ENCODE results near the gene AJM1. TPM values are rescaled to one million over a fixed set of nuclear protein-coding genes. Genes with fewer than 3 reads are reported as not detected.
"Not testable (repeated sequence)": the region's sequence is repeated elsewhere in the genome, so short reads cannot be mapped to it uniquely, and the experiment has no call there.

The AJM1 gene
- total RNA-seq, 1 experiment from 2014 or later, result 0.72 TPM

DNA sequence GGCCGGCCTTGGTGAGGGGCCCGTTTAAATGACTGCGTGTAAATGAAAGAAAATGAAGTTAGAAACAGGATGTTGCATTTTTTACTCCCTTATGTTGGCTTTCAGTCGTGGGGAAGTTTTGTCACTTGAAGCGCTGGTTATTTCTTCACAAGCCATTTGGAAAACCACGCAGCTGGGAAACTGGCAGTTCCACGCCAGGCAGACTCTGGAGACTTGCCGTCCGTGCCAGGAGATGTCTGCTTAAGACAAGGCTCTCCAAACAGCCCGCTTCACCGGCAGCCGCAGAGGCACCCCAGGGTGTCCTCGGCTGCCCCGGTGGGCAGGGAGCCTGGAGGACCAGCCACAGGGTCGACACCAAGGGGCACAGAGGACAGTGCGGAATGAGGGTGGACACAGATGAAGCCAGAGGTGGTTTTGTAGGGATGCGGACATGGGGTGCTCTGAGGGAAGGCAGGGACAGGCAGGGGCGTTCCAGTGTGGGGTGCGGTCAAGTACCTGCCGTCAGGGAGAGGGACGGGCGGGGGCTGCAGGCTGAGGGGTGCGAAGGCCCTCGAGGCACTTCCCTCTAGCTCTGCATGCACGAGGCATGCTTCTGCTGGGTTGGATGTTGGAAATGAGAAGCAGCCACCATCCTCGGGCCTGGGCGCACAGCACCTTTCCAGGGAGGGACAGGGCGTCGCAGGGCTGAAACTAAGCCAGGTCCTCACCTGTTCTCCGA lies 11.1 kb upstream of the AJM1 start:
- no peak for DNase-seq (ENCODE audit: low read depth)

DNA sequence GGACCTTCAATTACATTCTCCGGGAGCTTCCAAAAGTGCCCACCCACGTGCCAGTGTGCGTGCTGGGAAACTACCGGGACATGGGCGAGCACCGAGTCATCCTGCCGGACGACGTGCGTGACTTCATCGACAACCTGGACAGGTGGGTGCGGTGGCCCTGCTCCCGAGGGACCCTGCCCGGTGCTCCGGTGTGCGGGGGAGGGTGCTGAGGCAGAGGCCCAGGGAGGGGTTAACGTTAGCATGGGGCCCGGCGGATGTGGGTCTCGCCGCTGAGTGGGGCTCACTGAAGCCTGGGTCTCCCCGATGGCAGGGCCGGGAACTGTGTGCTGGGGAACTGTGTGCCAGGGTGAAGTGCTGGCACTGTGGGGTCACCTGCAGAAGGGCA lies 10.6 kb upstream of the AJM1 start:
- DNase-seq (ENCODE audit: low read depth), result no peak

DNA sequence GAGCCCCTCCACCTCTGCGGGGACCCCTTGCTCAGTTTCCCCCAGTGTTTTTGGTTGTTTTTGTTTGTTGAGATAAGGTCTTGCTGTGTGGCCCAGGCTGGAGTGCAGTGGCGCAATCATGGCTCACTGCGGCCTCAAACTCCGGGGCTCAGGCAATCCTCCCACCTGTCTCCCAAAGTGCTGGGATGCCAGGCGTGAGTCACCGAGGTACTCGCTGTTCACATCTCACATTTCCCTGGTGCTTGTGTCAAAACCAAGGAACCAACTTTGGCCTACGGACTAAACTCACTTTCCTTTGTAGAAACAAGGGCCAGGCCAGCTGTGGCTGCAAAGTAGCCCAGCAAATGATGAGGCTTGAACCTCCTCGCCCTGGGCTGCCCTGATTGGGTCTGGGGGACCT lies 9.7 kb upstream of the AJM1 start:
- DNase-seq (ENCODE audit: low read depth), result no peak

DNA sequence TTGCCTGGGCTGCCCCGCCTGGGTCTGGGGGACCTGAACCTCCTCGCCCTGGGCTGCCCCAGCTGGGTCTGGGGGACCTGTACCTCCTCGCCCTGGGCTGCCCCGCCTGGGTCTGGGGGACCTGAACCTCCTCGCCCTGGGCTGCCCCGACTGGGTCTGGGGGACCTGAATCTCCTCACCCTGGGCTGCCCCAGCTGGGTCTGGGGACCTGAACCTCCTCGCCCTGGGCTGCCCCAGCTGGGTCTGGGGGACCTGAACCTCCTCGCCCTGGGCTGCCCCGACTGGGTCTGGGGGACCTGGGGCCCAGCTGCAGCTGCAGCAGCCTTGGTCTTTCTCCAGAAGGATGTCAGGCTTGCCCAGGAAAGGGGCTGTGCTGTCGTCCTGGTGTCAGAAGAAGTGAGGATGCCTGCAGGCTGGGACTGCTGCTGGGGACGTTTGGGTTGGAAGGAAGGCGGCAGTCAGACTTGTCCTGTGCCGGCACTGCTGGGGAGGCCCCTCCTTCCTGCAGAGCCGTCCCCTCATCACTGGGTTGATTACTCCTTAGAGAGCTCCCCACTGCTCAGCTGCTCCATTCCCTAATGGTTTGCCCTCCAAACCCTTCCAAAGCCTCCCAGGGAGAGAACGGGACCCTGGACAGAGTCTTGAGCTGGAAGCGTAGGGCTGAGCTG lies 8.8 kb upstream of the AJM1 start:
- not testable (repeated sequence) for DNase-seq (ENCODE audit: low read depth)

DNA sequence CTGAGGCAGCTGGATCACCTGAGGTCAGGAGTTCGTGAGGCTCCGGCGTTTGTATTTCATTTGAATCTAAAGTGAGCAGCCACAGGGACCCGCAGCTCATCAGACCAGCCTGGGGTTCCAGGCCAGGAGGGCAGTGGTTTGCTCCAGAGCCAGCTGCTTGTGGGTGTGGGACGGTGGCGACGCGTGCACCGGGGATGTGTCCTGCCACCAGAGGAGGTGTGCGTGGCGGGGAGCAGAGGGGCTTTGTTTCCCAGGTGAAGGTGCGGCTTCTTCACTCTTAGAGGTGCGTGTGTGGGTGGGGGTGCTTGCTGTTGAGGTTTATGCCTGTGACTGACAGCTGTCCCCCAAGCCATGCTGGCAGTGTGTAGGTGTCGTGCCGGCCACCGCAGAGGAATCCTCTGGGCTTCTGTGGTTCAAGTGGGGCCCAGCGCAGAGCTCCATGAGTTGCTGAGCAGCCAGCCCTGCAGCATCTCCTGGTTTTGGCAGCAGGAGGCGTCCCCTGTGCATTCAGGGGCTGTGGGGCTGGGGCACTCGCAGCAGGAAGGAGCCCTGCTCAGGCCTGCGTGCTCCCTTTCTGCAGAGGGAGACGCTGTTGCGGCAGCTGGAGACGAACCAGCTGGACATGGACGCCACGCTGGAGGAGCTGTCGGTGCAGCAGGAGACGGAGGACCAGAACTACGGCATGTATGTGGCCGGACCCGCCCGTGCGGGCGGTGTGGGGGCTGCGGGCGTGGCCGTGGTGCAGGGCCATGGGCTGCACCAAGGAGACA lies 6.9 kb upstream of the AJM1 start:
- no peak for DNase-seq (ENCODE audit: low read depth)

DNA sequence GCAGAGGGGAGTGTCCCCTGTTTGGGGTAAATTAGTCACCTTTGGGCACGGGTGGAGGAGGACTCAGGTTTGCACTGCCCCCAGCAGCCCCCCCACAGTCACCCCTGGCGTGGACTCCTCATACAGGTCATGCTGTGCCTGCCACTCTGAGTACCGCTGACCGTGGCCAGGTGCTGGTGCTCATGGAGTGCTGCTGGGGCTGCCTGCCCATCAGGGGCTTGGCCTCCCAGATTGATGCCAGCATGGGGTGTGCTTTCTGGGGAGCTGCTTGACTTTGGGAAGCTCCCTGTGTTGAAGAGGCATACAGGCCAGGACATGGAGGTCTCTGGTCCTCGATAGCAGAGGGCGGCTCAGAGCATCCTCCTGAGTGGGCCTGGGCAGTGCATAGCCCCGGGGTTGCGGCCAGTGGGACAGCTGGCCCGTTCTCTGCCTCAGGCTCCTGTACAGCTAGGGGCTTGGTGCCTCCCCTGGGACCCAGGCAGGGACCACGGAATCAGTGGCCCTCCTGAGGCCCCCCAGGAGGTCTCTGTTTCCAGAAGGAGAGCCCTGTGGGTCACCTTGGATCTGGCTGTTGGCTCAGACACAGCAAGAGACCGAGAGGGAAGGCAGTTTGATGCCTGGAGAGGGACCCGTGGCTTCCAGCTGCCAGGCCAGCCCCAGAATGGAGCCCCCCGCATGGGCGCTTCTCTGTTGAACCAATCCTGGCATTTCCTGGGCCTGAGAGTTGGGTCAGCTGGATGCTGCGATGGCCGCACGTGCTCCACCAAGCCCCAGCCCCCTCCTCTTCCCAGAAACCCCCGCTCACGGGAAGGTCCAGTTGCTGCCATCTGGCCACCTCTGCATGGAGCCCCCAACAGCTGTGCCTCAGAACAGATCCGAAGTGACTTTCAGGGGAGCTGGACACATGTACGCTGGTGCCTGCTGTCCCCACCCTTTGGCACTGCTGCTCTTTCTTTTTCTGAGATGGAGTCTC lies 6.1 kb upstream of the AJM1 start:
- DNase-seq (ENCODE audit: low read depth), result no peak

DNA sequence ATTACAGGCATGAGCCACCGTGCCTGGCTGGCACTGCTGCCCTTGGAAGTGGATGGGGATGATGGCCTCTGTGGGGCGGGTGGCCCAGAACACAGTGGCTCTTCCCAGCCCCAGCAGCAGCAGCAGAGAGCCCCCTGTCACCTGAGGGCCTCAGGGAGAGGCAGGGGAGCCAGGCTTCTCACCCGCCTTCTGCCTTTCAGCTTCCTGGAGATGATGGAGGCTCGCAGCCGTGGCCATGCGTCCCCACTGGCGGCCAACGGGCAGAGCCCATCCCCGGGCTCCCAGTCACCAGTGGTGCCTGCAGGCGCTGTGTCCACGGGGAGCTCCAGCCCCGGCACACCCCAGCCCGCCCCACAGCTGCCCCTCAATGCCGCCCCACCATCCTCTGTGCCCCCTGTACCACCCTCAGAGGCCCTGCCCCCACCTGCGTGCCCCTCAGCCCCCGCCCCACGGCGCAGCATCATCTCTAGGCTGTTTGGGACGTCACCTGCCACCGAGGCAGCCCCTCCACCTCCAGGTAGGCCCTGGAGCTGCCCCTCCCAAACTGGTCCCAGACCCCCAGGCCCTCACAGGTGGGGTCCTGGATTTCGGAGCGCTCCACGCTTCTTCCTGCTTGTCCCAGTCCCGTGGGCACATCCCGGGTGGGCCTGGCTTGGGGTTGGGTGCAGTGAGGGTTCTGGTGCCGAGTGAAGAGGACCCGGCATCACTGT lies 5.0 kb upstream of the AJM1 start:
- DNase-seq (ENCODE audit: low read depth), result no peak

DNA sequence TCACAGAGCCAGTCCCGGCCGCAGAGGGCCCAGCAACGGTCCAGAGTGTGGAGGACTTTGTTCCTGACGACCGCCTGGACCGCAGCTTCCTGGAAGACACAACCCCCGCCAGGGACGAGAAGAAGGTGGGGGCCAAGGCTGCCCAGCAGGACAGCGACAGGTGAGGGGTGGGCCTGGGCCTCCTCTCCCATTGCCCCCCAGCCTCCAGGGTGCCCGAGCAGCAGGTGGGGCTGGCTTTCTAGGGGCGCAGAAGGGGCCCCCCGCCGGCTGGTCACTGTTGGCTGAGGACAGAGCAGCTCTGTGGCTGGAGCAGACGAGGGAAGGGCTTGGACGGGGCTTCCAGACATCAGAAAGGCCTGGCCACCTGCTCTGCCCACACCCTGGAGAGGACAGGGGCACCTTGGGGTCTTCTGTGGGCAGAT lies 4.4 kb upstream of the AJM1 start:
- DNase-seq (ENCODE audit: low read depth), result not testable (repeated sequence)

DNA sequence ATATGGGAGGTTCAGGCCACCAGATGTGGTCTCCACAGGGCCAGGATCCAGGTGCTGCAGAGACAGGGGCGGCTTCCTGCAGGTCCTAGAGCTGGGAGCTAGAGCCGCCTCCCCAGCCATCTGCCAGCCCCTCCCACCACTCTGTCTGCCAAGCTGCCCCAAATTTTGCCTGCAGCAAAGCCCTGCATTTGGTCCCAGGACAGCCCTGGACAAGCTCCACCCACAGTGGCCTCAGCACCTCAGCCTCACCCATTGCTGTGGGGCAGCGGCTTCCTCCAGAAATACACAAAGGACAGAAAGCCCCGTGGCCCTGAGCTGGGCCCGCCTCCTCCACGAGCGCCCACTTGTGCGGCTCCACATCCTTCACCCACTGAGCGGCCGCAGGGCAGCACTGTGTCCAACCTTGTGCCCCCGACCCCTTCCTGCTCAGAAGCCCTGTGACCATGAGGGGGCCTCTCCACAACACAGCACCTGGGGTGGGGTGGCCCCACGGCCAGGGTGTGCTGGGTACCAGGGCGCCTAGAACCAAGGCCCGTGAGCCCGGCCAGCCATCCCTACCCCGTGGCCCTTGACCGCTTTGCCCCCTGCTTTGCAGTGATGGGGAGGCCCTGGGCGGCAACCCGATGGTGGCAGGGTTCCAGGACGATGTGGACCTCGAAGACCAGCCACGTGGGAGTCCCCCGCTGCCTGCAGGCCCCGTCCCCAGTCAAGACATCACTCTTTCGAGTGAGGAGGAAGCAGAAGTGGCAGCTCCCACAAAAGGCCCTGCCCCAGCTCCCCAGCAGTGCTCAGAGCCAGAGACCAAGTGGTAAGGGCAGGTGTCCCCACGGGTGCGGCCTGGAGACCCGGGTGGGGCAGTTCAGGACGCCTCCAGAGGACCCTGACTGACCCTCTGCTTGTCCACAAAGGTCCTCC lies 3.7 kb upstream of the AJM1 start:
- DNase-seq (ENCODE audit: low read depth), result peak; percentile 18

DNA sequence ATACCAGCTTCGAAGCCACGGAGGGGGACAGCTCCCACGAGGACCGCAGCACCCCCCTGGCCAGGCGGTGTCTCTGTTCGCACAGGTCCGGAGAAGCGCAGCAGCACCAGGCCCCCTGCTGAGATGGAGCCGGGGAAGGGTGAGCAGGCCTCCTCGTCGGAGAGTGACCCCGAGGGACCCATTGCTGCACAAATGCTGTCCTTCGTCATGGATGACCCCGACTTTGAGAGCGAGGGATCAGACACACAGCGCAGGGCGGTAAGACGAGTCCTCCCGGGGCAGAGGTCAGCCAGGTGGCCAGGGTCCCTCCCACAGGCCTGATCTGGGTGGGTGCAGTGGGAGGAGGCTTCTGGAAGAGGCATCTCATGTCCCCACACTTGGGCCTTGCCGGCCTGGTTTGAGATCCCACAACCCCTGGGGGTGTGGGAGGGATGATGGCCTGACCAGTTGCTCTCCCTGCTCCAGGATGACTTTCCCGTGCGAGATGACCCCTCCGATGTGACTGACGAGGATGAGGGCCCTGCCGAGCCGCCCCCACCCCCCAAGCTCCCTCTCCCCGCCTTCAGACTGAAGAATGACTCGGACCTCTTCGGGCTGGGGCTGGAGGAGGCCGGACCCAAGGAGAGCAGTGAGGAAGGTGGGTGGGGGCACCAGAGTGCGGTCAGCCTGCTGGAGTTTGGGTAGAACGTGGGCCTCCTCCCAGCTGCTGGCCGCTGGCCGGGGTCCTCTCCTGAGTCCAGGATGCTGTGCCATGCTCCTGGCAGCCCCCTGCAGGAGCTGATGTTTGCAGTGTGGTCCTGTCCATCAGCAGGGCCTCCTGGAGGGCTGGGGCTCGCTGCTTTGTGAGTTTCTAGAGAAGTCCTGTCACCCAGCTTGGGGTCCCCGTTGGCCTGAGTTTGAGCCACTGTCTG lies 2.8 kb upstream of the AJM1 start:
- no peak for DNase-seq (ENCODE audit: low read depth)

DNA sequence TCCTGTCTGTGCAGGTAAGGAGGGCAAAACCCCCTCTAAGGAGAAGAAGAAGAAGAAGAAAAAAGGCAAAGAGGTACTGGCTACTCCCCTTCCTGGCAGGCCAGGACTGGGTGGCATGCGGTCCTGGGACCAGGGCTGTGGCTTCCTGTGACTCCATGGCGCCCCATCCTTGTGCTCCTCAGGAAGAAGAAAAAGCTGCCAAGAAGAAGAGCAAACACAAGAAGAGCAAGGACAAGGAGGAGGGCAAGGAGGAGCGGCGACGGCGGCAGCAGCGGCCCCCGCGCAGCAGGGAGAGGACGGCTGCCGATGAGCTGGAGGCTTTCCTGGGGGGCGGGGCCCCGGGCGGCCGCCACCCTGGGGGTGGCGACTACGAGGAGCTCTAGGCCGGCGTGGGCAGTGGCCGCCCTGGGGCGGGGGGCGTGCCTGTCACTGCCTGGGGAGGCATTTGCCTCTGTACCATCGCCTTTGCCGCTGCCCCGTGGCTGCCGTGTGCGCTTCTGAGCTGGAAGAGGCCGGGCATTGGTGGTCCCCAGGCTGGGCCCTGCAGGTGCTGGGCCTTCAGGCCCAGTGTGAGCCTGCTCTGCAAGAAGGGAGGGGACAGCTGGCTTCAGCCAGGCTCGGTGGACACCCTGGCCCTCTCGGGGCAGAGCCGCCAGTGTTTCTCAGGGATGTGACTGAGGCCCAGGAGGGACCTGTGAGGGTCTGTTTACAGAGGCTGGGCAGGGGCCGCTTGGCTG lies 2.0 kb upstream of the AJM1 start:
- no peak for DNase-seq (ENCODE audit: low read depth)

DNA sequence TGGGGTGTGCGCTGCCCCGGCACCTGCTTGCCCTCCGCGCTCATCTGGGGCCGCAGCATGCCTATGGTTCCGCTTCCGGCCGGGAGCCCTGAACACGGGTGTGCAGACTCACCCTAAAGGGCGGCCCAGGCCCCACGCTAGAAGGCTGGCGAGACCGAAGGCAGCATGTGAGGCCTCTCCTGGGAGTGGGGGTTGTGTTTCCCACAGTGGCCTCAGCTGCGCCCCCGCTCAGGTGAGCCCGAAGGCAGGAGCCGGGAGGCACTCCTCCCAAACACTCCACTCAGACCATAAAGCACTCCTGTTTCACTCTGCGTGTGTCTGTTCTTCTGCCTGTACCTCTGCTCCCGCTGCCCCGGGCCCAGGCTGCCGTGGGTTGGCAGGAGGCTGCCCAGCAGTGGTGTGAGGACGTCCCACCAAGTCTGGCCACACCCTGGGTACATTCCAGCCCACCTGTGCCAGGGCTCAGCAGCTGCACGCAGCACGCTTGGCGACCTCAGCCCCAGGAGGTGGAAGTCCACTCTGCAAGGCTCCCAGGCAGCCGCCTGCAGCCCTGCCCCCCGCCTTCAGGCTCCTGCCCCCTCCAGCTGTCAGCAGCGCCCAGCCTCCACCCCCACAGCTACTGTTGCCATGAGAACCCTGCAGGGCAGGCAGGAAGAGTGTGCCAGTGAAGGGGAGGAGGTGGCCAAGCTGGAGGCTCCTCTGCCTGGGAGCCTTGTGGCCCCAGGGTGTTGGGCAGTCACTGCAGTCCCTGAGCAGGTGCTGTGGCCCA lies 1.2 kb upstream of the AJM1 start:
- DNase-seq (ENCODE audit: low read depth), result peak; percentile 61

DNA sequence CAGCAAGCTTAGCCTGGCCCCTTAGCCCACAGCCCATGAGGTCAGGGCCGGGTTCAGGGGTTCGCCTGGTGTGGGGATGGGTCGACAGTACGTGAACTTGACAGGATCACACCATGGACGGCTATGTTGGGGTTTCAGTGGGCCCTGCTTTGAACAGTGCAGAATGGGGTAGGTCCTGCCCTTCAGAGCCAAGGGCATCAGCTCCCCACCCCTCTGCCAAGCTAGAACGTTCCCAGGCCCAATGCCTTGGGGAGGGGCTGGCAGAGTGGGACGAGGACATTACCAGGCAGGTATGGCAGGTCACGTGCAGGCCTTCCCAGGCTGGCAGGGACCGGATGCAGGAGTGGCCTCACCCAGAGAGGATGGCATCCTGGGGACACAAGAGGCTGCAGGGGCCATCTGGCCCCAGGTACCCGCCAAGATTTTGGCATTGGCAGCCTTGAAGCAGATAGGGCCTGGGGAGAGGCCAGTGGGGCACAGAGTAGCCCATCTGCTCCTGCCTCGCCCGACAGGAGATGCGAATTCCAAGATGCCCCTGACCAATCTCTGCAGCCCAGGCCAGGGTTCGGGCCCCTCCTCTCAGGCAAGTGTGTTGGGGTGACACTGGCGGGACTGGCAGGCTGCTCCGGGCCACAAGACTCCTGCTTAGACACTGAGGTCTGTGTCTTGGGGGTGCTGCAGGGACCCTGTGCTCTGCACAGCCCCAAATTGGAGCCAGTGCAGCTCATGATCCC lies 465 bp upstream of the AJM1 start:
- not testable (repeated sequence) for DNase-seq (ENCODE audit: low read depth)

DNA sequence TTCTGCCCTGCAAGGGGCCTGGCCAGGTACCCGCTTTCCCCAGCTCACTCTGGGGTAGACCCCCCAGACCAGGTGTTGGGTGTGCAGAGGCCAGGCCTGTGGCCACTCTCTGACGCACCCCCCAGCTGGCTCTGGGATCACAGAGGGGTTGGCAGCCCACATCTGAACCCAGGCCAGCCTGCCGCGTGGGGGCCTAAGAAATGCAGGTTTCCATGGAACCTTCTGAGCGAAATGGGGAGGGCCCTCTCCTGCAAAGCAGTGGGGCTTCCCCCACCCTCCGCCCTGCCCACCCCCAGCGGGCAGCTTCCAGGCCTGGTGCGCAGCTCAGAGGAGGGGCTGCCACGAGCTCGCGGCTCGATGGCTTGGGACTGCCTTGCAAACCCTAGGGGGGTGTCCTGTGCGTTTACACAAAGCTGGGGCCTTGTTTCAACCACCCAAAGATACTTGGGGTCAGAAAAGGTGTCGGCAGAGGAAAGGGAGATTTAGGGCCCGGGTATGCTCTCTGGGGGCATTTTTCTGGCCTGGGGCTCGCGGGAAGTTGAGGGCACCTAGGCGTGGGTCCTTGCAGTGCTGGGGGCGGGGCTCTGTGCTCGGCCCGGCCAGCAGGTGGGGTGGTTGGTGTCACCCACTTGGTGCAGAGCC lies 1.0 kb downstream of the AJM1 start:
- DNase-seq (ENCODE audit: low read depth), result not testable (repeated sequence)

DNA sequence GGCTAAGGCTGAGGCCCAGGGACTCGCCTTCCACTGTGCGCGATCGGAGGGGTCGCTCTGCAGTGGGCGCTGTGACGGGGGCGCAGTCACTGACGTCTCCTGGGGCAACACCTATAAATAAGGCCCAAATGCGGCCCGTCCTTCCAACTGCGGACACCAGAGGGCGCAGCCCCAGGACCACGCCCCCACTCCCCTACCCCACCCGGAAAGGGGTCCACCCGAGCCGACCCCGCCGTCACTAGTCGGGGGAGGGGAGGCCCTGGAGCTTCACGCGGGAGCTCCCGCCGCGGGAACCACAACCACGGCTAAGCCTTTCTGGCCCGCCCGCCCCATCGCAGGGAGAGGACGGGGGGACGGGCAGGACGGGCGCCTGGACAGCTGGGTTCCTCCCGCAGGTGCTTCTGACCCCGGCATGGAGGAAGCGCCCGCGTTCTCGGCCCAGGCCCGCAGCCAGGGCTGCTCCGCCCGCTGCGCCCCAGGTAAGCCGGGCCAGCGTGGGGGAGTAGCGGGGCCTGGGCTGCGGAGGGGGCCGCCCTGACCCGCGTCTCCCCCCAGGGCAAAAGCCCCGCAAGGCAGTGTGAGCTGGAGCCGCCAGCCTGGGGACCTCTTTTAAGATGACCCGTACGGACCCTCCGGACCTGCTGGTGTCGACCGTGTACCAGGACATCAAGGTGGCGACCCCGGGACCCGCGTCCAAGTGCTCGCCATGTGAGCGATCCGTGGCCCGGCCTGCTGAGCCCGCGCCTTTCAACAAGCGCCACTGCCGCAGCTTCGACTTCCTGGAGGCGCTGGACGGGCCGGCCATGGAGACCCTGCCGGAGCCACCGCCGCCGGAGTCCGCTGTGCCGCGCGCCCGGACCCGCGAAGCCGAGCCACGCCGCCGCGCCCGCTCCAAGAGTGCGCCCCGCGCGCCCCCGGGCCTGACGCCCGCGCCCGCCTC lies 1.8 kb downstream of the AJM1 start:
- not testable (repeated sequence) for DNase-seq (ENCODE audit: low read depth)

All from RPMI7951 (cell line).